Measurements from ENCODE around the gene CCR9.

- no peak for TF ChIP-seq EZH2phosphoT487 (IDR thresholded peaks at IDR 0.05; ENCODE audit: borderline replicate concordance)
- no peak for TF ChIP-seq CTCF (conservative IDR thresholded peaks at IDR 0.05; ENCODE audit: low read length)
Observed at GRCh38 chr3:45869638-45870037, 16.7 kb upstream of the CCR9 start.

All from Loucy (cell line).